Left hindlimb (tissue), 1 donor: Measurements from ENCODE around the gene TMEM92.
A peak's percentile ranks its signal among the peaks of the same experiment; 100 is the strongest.
"Not testable (repeated sequence)": the region's sequence is repeated elsewhere in the genome, so short reads cannot be mapped to it uniquely, and the experiment has no call there.

ENCODE experiments used
- DNase-seq: peaks from one replicate; pipeline ENCODE4 v3.0.0-alpha.2; 2018

The TMEM92 gene

DNA sequence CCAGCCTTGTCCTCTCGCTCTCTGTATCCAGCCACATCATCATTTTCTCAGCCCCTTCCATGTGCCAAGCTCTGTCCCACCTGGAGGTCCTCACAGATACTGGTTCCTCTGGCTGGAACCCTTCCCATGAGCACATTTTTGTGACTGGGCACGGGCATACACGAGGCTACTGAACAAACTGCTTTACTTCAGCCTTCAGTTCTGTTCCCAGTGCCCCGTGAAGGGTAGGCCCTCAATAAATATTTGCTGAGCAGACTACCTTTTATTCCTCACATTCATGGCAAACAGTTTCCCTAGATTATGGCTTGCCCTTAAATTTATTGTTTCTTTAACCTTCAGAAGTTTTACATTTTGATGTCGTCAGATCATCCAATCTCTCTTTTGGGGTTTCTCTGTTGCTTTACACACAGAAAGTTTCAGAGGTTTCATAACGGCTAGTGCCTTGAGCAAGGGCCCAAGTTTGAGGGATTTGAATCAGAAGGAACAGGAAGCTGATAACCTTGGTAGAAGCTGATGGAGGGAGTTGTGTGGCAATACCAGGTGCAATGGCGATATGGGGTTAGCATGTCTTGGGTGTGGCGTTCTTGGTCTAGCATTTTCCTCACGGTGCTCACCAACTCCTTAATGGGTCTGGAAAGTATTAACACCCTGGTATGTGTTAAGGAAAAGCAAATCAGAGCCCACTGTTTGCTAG is 27.8 kb downstream of the TMEM92 start:
- no peak for DNase-seq

GRCh38 chr17:50303051-50303450 is 28.8 kb downstream of the TMEM92 start:
- DNase-seq = no peak

DNA sequence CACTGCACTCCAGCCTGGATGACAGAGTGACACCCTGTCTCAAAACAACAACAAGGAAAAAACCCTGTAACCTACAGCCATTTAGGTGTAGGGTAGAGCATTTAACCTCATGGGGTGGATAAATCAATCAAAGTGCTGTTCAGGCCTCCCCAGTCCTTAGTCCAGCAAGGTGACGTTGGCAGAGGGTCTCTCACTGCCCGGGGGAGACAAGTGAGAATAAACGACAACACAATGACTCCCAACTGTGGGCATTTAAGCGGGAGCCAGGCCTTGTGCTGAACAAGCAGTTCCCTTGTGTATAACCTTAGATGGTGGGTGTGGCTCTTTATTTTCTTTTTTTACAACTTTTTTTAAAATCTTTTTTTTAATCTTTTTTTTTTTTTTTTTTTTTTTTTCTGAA is 29.3 kb downstream of the TMEM92 start:
- DNase-seq = no peak

- DNase-seq = no peak
These were observed 30.6 kb downstream of the TMEM92 start for GRCh38 chr17:50304781-50305404.

DNA sequence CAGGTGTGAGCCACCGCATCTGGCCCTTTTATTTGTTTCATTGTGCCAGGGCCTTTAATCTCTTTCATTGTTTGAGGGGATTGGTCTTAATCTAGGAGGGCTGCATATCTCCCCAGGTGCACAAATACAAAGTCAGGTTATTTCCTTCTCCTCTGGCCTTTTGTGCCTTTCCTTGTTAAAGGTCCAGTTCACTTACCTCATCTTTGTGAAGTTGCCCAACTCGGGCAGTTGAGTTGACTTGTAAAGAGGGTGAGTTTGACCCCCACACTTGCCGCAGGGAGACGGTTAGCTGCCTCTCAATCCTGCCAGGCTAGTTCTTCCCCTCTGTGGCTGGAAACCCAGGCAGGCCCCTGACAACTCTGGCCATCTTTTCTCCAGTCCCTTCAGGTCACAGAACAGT is 33.4 kb downstream of the TMEM92 start:
- DNase-seq = no peak

DNA sequence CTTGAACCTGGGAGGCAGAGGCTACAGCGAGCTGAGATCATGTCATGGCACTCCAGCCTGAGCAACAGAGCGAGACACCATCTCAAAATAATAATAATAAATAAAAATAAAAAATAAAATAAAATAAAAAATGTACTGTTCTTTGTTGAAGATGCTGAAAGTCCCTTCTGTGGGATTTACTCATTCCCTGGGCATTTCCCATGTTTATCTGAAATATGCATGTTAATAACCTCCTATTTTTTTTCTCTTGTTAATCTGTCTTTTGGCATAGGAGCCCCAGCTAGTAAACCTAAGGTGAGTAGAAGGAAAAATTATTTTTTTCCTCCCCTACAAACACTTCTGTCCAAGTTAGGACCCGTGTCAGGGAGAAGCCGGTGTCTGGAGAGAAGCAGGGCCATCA is 34.4 kb downstream of the TMEM92 start:
- DNase-seq = no peak

DNA sequence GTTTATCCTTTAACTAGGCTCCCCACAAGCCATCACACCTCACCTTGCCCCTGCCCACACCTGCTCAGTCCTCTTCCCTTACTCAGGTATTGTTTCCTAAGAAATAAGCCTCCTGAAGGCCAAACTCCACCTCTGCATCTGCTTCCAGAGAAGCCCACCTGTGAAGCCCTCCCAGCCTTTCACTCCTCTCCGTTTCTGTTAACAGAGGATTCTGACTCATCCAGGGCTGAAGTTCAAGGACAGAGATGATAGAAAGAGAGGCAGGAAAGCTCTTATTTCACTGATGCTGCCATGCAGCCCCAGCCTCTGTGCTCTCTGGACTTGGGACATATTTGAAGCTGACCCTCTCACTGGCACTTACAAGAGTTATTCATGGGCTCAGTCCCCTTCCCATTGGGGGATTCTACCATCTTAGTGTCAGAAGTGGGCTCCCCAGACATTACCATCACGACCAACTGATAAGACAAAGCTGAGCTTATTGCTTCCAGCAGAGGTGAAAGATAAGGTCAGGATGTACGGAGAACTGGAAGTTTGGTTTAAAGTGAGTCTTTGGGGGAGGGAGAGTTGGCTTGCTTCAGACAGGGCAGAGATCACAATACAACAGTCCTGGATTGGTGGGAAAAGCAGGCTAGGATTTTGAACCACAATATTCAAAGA is 36.3 kb downstream of the TMEM92 start:
- DNase-seq = no peak

DNA sequence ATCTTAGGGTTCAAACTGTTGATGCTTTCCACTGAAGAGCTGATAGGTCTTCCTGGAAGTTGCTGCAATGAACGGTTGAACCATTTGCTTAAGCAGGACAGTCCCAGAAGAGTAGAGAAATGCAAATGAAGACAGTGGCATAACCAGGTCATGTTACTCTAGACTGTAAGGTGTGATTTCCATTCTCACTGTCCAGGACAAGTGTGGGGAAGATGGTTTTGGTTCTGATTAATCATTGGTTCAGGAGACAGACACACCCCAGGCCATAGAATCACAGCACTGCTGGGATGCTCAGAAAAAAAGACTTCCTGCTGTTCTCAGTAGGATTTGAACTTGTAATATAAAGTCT is 36.8 kb downstream of the TMEM92 start:
- DNase-seq = no peak

DNA sequence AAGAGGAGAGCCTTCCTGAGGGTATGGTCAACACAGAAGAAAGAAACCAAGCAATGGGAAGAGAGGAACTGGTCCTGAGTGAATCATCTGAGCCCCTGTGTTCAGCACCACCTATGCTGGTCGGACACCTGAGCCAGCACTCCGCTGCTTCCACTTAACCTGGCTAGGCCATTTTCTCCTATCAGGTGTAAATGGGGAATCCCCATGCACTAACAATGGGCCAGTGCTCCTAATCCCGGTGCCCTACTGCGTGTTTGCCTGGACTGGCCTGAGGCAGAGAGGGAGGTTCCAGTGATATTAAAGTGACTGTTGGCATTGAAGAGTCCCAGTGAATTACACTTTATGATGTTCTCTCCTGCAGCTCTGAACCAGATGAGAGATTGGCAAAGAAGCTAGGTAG is 37.2 kb downstream of the TMEM92 start:
- no peak for DNase-seq

- no peak for DNase-seq
These were observed 38.0 kb downstream of the TMEM92 start for GRCh38 chr17:50312308-50312707.

GRCh38 chr17:50314456-50315011 is 40.3 kb downstream of the TMEM92 start:
- DNase-seq = no peak

GRCh38 chr17:50316016-50316587 is 41.8 kb downstream of the TMEM92 start:
- DNase-seq = no peak

- DNase-seq = not testable (repeated sequence)
These were observed 42.4 kb downstream of the TMEM92 start for GRCh38 chr17:50316660-50317059.

DNA sequence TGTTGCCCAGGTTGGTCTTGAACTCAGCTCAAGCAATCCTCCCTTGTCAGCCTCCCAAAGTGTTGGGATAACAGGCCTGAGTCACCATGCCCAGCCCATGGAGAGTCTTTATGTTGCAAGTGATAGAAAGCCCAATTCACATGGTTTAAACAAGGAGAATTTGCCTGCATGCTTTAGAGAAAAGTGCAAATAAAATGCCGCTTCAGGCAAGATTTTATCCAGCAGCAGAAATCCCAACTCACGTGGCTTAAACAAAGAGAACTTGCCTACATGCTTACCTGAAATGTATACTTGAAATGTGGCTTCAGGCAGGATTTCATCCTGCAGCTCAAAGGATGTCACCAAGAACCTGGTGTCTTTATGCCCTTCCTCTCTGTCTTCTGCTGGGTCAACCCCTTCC is 42.9 kb downstream of the TMEM92 start:
- no peak for DNase-seq

GRCh38 chr17:50318501-50319285 is 44.4 kb downstream of the TMEM92 start:
- no peak for DNase-seq

DNA sequence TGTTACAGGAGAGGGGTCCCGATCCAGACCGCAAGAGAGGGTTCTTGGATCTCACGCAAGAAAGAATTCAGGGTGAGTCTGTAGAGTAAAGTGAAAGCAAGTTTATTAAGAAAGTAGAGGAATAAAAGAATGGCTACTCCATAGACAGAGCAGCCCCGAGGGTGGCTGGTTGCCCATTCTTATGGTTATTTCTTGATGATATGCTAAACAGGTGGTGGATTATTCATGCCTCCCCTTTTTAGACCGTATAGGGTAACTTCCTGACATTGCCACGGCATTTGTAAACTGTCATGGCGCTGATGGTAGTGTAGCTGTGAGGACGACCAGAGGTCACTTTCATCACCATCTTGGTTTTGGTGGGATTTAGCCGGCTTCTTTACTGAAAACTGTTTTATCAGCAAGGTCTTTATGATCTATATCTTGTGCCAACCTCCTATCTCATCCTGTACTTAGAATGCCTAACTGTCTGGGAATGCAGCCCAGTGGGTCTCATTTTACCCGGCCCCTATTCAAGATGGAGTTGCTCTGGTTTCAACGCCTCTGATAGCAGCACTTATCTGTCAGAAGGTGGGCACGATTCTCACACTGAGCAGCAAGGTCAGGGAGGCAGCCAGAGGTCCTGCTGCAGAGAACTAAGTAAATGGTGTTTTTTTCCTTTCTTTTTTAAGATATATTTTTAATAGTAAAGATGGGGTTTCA is 45.2 kb downstream of the TMEM92 start:
- no peak for DNase-seq

GRCh38 chr17:50322271-50322670 is 48.0 kb downstream of the TMEM92 start:
- DNase-seq = no peak

GRCh38 chr17:50323060-50323459 is 48.8 kb downstream of the TMEM92 start:
- DNase-seq = no peak

DNA sequence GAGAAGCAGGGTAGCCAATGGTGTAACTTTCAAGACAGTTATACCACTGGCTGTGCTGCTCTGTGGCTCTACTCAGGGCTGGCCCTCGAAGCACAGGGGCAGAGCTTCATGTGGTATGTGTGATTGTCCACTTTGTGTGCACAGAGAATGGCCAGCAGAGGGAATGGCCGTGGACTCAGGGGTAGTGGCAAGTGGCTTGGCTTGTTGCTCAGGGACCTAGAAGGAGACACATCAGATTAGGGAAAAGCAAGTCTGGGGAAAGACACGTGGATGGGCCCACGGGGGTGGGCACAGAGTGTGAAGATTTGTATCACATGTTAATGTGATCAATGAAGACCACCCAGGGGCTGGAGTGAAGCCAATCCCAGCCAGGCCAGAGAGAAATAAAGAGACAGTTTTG is 51.6 kb downstream of the TMEM92 start:
- no peak for DNase-seq

DNA sequence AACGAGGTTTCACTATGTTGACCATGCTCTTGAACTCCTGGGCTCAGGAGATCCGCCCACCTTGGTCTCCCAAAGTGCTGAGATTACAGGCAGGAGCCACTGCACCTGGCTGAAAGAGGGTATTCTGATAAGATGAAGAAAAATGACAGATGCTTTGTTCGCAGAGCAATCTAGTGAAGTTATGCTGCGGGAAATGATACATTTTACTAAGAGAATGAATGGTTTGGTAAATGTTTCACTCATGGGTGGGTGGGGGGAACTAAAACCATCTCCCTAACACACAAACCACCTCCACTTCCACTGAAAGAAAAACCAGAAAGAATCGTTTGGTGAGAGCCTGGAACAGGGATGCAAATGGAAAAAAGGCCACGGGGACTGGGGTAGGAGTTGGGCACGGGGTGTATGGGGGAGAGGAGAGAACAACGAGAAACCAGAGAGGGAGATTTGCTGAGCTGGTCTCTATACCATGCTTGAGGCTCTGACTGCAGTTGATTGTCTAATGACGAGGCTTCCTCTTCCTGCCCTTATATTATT is 52.6 kb downstream of the TMEM92 start:
- DNase-seq = no peak

GRCh38 chr17:50328363-50329325 is 54.4 kb downstream of the TMEM92 start:
- DNase-seq = peak; percentile 62
